Fibroblast of the aortic adventitia (primary cell): ENCODE measurements around the gene ITIH1. TPM values are rescaled to one million over a fixed set of nuclear protein-coding genes. Genes with fewer than 3 reads are reported as not detected.

Experiments used
- DNase-seq: peaks from one replicate; pipeline ENCODE4 v3.0.0-alpha.2; 2010; ENCODE audit warnings: low read depth
- H3K4me3 ChIP-seq: 2 replicates; pipeline ENCODE4 v1.5.1; 2011; ENCODE audit warnings: low read depth, mild to moderate bottlenecking, control low read depth, low read length, moderate library complexity
- CTCF ChIP-seq: IDR thresholded peaks from 2 replicates; pipeline ENCODE4 v1.5.1; 2011; ENCODE audit warnings: mild to moderate bottlenecking, low read length, control low read depth, inconsistent platforms; ENCODE audit not compliant: insufficient read depth
- total RNA-seq: library from RNA; depleted of rRNA; stranded (reverse); fragments of >200 nt; gene quantifications from 2 replicates; pipeline ENCODE4 v1.2.3, GENCODE V29; 2012; ENCODE audit warnings: low replicate concordance

Gene ITIH1
- total RNA-seq, 1 donor, result not detected

GRCh38 chr3:52835766-52836470 is 58.5 kb downstream of the ITIH1 start:
- no peak overlapping the region for H3K4me3 ChIP-seq
- no peak for TF ChIP-seq CTCF
- no peak for DNase-seq

GRCh38 chr3:52836471-52836845 is 59.1 kb downstream of the ITIH1 start:
- no peak overlapping the region for H3K4me3 ChIP-seq
- DNase-seq, result no peak
- TF ChIP-seq CTCF, result no peak

GRCh38 chr3:52836986-52837385 is 59.6 kb downstream of the ITIH1 start:
- no peak overlapping the region for H3K4me3 ChIP-seq
- no peak for TF ChIP-seq CTCF
- no peak for DNase-seq

- TF ChIP-seq CTCF, result no peak
- DNase-seq, result no peak
- no peak overlapping the region for H3K4me3 ChIP-seq
Measured at GRCh38 chr3:52838561-52839267, 61.3 kb downstream of the ITIH1 start.

- H3K4me3 ChIP-seq, result no peak overlapping the region
- no peak for DNase-seq
- TF ChIP-seq CTCF, result no peak
Measured at GRCh38 chr3:52839268-52839575, 61.8 kb downstream of the ITIH1 start.

- no peak for TF ChIP-seq CTCF
- H3K4me3 ChIP-seq, result no peak overlapping the region
- DNase-seq, result no peak
Measured at GRCh38 chr3:52839892-52840545, 62.6 kb downstream of the ITIH1 start.
